ENCODE results near the gene KIF26A.

The KIF26A gene

GRCh38 chr14:104183796-104184195, 45.4 kb downstream of the KIF26A start:
- Histone ChIP-seq H3K27me3 (ENCODE audit: low read length) (no peaks in the 10 kb centered on the region), H3K9ac (ENCODE audit: low read length) (no peak overlapping the region), H2AFZ (ENCODE audit: low read depth, low read length, severe bottlenecking) (no peak overlapping the region), H3K36me3 (ENCODE audit: low read length) (no peaks in the 10 kb centered on the region), H3K9me3 (ENCODE audit: insufficient read depth, low read length) (no peaks in the 10 kb centered on the region), H3K27ac (ENCODE audit: low read depth, low read length) (no peak overlapping the region), H4K20me1 (ENCODE audit: low read depth, low read length) (no peaks in the 10 kb centered on the region), H3K79me2 (ENCODE audit: insufficient read depth, low read length) (no peaks in the 10 kb centered on the region), H3K4me2 (ENCODE audit: low read depth, low read length, poor library complexity, severe bottlenecking) (no peak overlapping the region), H3F3A (ENCODE audit: insufficient read depth) (no peaks in the 10 kb centered on the region), H3K9me2 (replicated peaks; ENCODE audit: insufficient read depth, low read length) (no peaks in the 10 kb centered on the region), H3K4me3 (ENCODE audit: insufficient read depth, low read length, poor library complexity, severe bottlenecking) (no peak overlapping the region)
- no peak for TF ChIP-seq EZH2phosphoT487 (conservative IDR thresholded peaks at IDR 0.05; ENCODE audit: low read length)
- TF ChIP-seq CTCF (IDR thresholded peaks at IDR 0.05; ENCODE audit: insufficient read depth, low read length, poor library complexity, severe bottlenecking), result no peak

GRCh38 chr14:104184506-104184905, 46.1 kb downstream of the KIF26A start:
- no peak overlapping the region for H3K4me3 ChIP-seq (ENCODE audit: insufficient read depth, low read length, poor library complexity, severe bottlenecking)
- no peaks in the 10 kb centered on the region for H3K27me3 ChIP-seq (ENCODE audit: low read length)
- H3F3A ChIP-seq (ENCODE audit: insufficient read depth), result no peaks in the 10 kb centered on the region
- no peak overlapping the region for H3K9ac ChIP-seq (ENCODE audit: low read length)
- no peaks in the 10 kb centered on the region for H3K79me2 ChIP-seq (ENCODE audit: insufficient read depth, low read length)
- H3K9me2 ChIP-seq (replicated peaks; ENCODE audit: insufficient read depth, low read length), result no peaks in the 10 kb centered on the region
- H3K27ac ChIP-seq (ENCODE audit: low read depth, low read length), result no peak overlapping the region
- H3K9me3 ChIP-seq (ENCODE audit: insufficient read depth, low read length), result no peaks in the 10 kb centered on the region
- H3K36me3 ChIP-seq (ENCODE audit: low read length), result no peaks in the 10 kb centered on the region
- no peaks in the 10 kb centered on the region for H4K20me1 ChIP-seq (ENCODE audit: low read depth, low read length)
- no peak overlapping the region for H2AFZ ChIP-seq (ENCODE audit: low read depth, low read length, severe bottlenecking)
- TF ChIP-seq CTCF (IDR thresholded peaks at IDR 0.05; ENCODE audit: insufficient read depth, low read length, poor library complexity, severe bottlenecking), result no peak
- TF ChIP-seq EZH2phosphoT487 (conservative IDR thresholded peaks at IDR 0.05; ENCODE audit: low read length), result no peak
- no peak overlapping the region for H3K4me2 ChIP-seq (ENCODE audit: low read depth, low read length, poor library complexity, severe bottlenecking)

- Histone ChIP-seq H3K9me2 (replicated peaks; ENCODE audit: insufficient read depth, low read length) (no peaks in the 10 kb centered on the region), H3K9me3 (ENCODE audit: insufficient read depth, low read length) (no peaks in the 10 kb centered on the region), H2AFZ (ENCODE audit: low read depth, low read length, severe bottlenecking) (no peak overlapping the region), H3K4me2 (ENCODE audit: low read depth, low read length, poor library complexity, severe bottlenecking) (no peak overlapping the region), H3F3A (ENCODE audit: insufficient read depth) (no peaks in the 10 kb centered on the region), H3K79me2 (ENCODE audit: insufficient read depth, low read length) (no peaks in the 10 kb centered on the region), H4K20me1 (ENCODE audit: low read depth, low read length) (no peaks in the 10 kb centered on the region), H3K9ac (ENCODE audit: low read length) (no peak overlapping the region), H3K4me3 (ENCODE audit: insufficient read depth, low read length, poor library complexity, severe bottlenecking) (no peak overlapping the region), H3K36me3 (ENCODE audit: low read length) (no peaks in the 10 kb centered on the region), H3K27ac (ENCODE audit: low read depth, low read length) (no peak overlapping the region), H3K27me3 (ENCODE audit: low read length) (no peaks in the 10 kb centered on the region)
- TF ChIP-seq CTCF (IDR thresholded peaks at IDR 0.05; ENCODE audit: insufficient read depth, low read length, poor library complexity, severe bottlenecking), result no peak
- TF ChIP-seq EZH2phosphoT487 (conservative IDR thresholded peaks at IDR 0.05; ENCODE audit: low read length), result no peak
Observed at GRCh38 chr14:104184911-104185499, 46.6 kb downstream of the KIF26A start.
